ENCODE data around the gene HCN2. TPM values are rescaled to one million over a fixed set of nuclear protein-coding genes. Genes with fewer than 3 reads are reported as not detected.
A peak's percentile ranks its signal among the peaks of the same experiment; 100 is the strongest.

Gene HCN2
- total and polyA plus RNA-seq, 9 of the 15 experiments (the other 6 are each of a cell fraction or from before 2014, with no cell fraction given), result 0.29 to 4.2 (median 0.82) TPM; not detected in 2

GRCh38 chr19:588093-588740 lies 1.5 kb upstream of the HCN2 start (continued):
- no peak for TF ChIP-seq SAFB (IDR thresholded peaks at IDR 0.05; ENCODE audit: borderline replicate concordance, low read depth, low read length)
- no peak for TF ChIP-seq ZNF324 (CRISPR knock-in tag; IDR thresholded peaks at IDR 0.05)
- TF ChIP-seq, protein P1, sequence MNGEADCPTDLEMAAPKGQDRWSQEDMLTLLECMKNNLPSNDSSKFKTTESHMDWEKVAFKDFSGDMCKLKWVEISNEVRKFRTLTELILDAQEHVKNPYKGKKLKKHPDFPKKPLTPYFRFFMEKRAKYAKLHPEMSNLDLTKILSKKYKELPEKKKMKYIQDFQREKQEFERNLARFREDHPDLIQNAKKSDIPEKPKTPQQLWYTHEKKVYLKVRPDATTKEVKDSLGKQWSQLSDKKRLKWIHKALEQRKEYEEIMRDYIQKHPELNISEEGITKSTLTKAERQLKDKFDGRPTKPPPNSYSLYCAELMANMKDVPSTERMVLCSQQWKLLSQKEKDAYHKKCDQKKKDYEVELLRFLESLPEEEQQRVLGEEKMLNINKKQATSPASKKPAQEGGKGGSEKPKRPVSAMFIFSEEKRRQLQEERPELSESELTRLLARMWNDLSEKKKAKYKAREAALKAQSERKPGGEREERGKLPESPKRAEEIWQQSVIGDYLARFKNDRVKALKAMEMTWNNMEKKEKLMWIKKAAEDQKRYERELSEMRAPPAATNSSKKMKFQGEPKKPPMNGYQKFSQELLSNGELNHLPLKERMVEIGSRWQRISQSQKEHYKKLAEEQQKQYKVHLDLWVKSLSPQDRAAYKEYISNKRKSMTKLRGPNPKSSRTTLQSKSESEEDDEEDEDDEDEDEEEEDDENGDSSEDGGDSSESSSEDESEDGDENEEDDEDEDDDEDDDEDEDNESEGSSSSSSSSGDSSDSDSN (IDR thresholded peaks at IDR 0.05; ENCODE audit: borderline replicate concordance in 1 of 2, low read depth in 2 of 2, low read length in 2 of 2), result 0 out of 4 replicates have a peak, but pooled peaks of 1 of the 2 experiments have one; percentile 47
- TF ChIP-seq KAT2B (IDR thresholded peaks at IDR 0.05; ENCODE audit: low read depth, low read length), result no peak
- TF ChIP-seq, protein P2, sequence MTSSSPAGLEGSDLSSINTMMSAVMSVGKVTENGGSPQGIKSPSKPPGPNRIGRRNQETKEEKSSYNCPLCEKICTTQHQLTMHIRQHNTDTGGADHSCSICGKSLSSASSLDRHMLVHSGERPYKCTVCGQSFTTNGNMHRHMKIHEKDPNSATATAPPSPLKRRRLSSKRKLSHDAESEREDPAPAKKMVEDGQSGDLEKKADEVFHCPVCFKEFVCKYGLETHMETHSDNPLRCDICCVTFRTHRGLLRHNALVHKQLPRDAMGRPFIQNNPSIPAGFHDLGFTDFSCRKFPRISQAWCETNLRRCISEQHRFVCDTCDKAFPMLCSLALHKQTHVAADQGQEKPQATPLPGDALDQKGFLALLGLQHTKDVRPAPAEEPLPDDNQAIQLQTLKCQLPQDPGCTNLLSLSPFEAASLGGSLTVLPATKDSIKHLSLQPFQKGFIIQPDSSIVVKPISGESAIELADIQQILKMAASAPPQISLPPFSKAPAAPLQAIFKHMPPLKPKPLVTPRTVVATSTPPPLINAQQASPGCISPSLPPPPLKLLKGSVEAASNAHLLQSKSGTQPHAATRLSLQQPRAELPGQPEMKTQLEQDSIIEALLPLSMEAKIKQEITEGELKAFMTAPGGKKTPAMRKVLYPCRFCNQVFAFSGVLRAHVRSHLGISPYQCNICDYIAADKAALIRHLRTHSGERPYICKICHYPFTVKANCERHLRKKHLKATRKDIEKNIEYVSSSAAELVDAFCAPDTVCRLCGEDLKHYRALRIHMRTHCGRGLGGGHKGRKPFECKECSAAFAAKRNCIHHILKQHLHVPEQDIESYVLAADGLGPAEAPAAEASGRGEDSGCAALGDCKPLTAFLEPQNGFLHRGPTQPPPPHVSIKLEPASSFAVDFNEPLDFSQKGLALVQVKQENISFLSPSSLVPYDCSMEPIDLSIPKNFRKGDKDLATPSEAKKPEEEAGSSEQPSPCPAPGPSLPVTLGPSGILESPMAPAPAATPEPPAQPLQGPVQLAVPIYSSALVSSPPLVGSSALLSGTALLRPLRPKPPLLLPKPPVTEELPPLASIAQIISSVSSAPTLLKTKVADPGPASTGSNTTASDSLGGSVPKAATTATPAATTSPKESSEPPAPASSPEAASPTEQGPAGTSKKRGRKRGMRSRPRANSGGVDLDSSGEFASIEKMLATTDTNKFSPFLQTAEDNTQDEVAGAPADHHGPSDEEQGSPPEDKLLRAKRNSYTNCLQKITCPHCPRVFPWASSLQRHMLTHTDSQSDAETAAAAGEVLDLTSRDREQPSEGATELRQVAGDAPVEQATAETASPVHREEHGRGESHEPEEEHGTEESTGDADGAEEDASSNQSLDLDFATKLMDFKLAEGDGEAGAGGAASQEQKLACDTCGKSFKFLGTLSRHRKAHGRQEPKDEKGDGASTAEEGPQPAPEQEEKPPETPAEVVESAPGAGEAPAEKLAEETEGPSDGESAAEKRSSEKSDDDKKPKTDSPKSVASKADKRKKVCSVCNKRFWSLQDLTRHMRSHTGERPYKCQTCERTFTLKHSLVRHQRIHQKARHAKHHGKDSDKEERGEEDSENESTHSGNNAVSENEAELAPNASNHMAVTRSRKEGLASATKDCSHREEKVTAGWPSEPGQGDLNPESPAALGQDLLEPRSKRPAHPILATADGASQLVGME (CRISPR knock-in tag; IDR thresholded peaks at IDR 0.05), result no peak
- no peak for TF ChIP-seq HMG20B (CRISPR knock-in tag; IDR thresholded peaks at IDR 0.05)
- no peak for TF ChIP-seq GATAD2B (IDR thresholded peaks at IDR 0.05; ENCODE audit: borderline replicate concordance)
- TF ChIP-seq, protein P3, sequence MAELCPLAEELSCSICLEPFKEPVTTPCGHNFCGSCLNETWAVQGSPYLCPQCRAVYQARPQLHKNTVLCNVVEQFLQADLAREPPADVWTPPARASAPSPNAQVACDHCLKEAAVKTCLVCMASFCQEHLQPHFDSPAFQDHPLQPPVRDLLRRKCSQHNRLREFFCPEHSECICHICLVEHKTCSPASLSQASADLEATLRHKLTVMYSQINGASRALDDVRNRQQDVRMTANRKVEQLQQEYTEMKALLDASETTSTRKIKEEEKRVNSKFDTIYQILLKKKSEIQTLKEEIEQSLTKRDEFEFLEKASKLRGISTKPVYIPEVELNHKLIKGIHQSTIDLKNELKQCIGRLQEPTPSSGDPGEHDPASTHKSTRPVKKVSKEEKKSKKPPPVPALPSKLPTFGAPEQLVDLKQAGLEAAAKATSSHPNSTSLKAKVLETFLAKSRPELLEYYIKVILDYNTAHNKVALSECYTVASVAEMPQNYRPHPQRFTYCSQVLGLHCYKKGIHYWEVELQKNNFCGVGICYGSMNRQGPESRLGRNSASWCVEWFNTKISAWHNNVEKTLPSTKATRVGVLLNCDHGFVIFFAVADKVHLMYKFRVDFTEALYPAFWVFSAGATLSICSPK (IDR thresholded peaks at IDR 0.05; ENCODE audit: borderline replicate concordance), result no peak
- TF ChIP-seq ZC3H4 (CRISPR knock-in tag; IDR thresholded peaks at IDR 0.05; ENCODE audit: borderline replicate concordance), result no peak
- no peak for TF ChIP-seq CBX8 (IDR thresholded peaks at IDR 0.05; ENCODE audit: borderline replicate concordance, extremely low read depth, low read depth, low read length, poor library complexity, severe bottlenecking)
- no peak for TF ChIP-seq RBM34 (IDR thresholded peaks at IDR 0.05; ENCODE audit: borderline replicate concordance, insufficient read depth, low read length)
- TF ChIP-seq CHD2 (IDR thresholded peaks at IDR 0.05; ENCODE audit: low read depth, low read length), result no peak
- TF ChIP-seq VEZF1 (CRISPR knock-in tag; IDR thresholded peaks at IDR 0.05), result no peak
